K562 (cell line): ENCODE results near the gene TP53I13. TPM values are rescaled to one million over a fixed set of nuclear protein-coding genes. Genes with fewer than 3 reads are reported as not detected.

ENCODE experiments used
- CAMTA2 ChIP-seq: fragments of 250-450 bp; sonication (Bioruptor Pico); conservative IDR thresholded peaks from 2 replicates; pipeline ENCODE4 v1.5.1; 2022
- CC2D1A ChIP-seq: fragments of 450-650 bp; IDR thresholded peaks from 2 replicates; pipeline ENCODE4 v1.6.1; 2017; ENCODE audit warnings: mild to moderate bottlenecking
- CREBBP ChIP-seq: IDR thresholded peaks from one replicate; pipeline ENCODE4 v1.6.1; 2012; ENCODE audit warnings: low read depth, mild to moderate bottlenecking, control low read depth, inconsistent platforms, low read length
- ERF ChIP-seq: fragments of 450-650 bp; formaldehyde crosslinking; IDR thresholded peaks from 2 replicates; pipeline ENCODE4 v1.4.0; 2020; ENCODE audit warnings: mild to moderate bottlenecking, mixed read lengths
- ETV5 ChIP-seq: sonication (generic); formaldehyde crosslinking; IDR thresholded peaks from 2 replicates; pipeline ENCODE4 v1.4.0; 2020; ENCODE audit warnings: low read depth, mild to moderate bottlenecking, missing genetic modification reagents
- FOXK1 ChIP-seq: sonication (generic); formaldehyde crosslinking; IDR thresholded peaks from 2 replicates; pipeline ENCODE4 v1.8.0; 2022; ENCODE audit warnings: missing genetic modification reagents, mild to moderate bottlenecking, borderline replicate concordance
- GTF2E2 ChIP-seq: fragments of 200-800 bp; sonication (Bioruptor generic); IDR thresholded peaks from 2 replicates; pipeline ENCODE4 v1.6.1; 2016; ENCODE audit warnings: missing genetic modification characterization, missing compliant biosample characterization
- HDGF ChIP-seq: fragments of 450-650 bp; IDR thresholded peaks from 2 replicates; pipeline ENCODE4 v1.6.1; 2016
- HLTF ChIP-seq: fragments of 450-650 bp; IDR thresholded peaks from 2 replicates; pipeline ENCODE4 v1.6.1; 2016
- NFE2 ChIP-seq: IDR thresholded peaks from 2 replicates; pipeline ENCODE4 v1.6.1; 2014; ENCODE audit warnings: antibody characterized with exemption, low read depth
- NR1H2 ChIP-seq: sonication (generic); formaldehyde crosslinking; IDR thresholded peaks from 2 replicates; pipeline ENCODE4 v1.4.0; 2020; ENCODE audit warnings: mild to moderate bottlenecking, missing genetic modification reagents
- POLR2G ChIP-seq: fragments of 200-400 bp; formaldehyde crosslinking; IDR thresholded peaks from 2 replicates; pipeline ENCODE4 v1.6.1; 2017; ENCODE audit warnings: low read depth, mild to moderate bottlenecking, antibody characterized with exemption, low read length, moderate library complexity
- PTRF ChIP-seq: fragments of 450-650 bp; IDR thresholded peaks from 2 replicates; pipeline ENCODE4 v1.6.1; 2016; ENCODE audit warnings: mild to moderate bottlenecking, missing genetic modification characterization, missing compliant biosample characterization
- ZBTB1 ChIP-seq: sonication (generic); formaldehyde crosslinking; IDR thresholded peaks from 2 replicates; pipeline ENCODE4 v1.8.1; 2023; ENCODE audit warnings: missing genetic modification reagents, low read depth, mild to moderate bottlenecking, borderline replicate concordance
- ZNF124 ChIP-seq: sonication (generic); formaldehyde crosslinking; IDR thresholded peaks from 2 replicates; pipeline ENCODE4 v1.8.1; 2022; ENCODE audit warnings: missing genetic modification reagents
- polyA plus RNA-seq, 8 experiments: library from polyadenylated mRNA; depleted of rRNA in 4 of 8; stranded (reverse) in 5 of 8; unstranded in 3 of 8; fragments of >200 nt; fragmentation: Nextera tagmentation in 2 of 8; fragmentation: Illumina TruSeq in 1 of 8; extraction: Ambion mirVana in 2 of 8; extraction: Trizol in 1 of 8; gene quantifications; 2 replicates each; pipeline versions ENCODE4 v1.2.1 to v1.2.3, GENCODE V29; 2011 to 2014; ENCODE audit warnings: inconsistent platforms in 1 of 8, missing spikeins in 1 of 8
- total RNA-seq, 7 experiments: library from RNA; depleted of rRNA in 6 of 7; stranded (reverse); fragments of >200 nt in 6 of 7; fragmentation: Illumina TruSeq in 2 of 7; extraction: Trizol in 2 of 7; gene quantifications; 2 replicates each; pipeline versions ENCODE4 v1.2.1 to v1.2.3, GENCODE V29; 2011 to 2021; ENCODE audit warnings: low replicate concordance in 1 of 7
- TF ChIP-seq, protein P1 (sequence below): fragments of 450-650 bp; IDR thresholded peaks from 2 replicates; pipeline ENCODE4 v1.6.1; 2017; ENCODE audit warnings: antibody characterized with exemption
- TF ChIP-seq, protein P2 (sequence below): fragments of 450-650 bp; IDR thresholded peaks from 2 replicates; pipeline ENCODE4 v1.6.1; 2016
- TF ChIP-seq, protein P3 (sequence below), 2 experiments: fragments of 450-650 bp in 1 of 2; sonication (generic) in 1 of 2; formaldehyde crosslinking; conservative IDR thresholded peaks; 2 replicates each; pipeline versions ENCODE4 v1.4.0 to v1.8.1; 2020 to 2022; ENCODE audit warnings: mild to moderate bottlenecking in 1 of 2, missing genetic modification reagents in 1 of 2
- TF ChIP-seq, protein P4 (sequence below): fragments of 250-450 bp; sonication (Bioruptor Pico); IDR thresholded peaks from 2 replicates; pipeline ENCODE4 v1.4.0; 2020; ENCODE audit warnings: borderline replicate concordance
- TF ChIP-seq, protein P5 (sequence below): fragments of 450-650 bp; IDR thresholded peaks from 2 replicates; pipeline ENCODE4 v1.6.1; 2016; ENCODE audit warnings: borderline replicate concordance

Gene TP53I13
- total and polyA plus RNA-seq, 9 of the 15 experiments (the other 6 are each of a cell fraction or from before 2014, with no cell fraction given) = 0.08 to 28.3 (median 9.1) TPM

DNA sequence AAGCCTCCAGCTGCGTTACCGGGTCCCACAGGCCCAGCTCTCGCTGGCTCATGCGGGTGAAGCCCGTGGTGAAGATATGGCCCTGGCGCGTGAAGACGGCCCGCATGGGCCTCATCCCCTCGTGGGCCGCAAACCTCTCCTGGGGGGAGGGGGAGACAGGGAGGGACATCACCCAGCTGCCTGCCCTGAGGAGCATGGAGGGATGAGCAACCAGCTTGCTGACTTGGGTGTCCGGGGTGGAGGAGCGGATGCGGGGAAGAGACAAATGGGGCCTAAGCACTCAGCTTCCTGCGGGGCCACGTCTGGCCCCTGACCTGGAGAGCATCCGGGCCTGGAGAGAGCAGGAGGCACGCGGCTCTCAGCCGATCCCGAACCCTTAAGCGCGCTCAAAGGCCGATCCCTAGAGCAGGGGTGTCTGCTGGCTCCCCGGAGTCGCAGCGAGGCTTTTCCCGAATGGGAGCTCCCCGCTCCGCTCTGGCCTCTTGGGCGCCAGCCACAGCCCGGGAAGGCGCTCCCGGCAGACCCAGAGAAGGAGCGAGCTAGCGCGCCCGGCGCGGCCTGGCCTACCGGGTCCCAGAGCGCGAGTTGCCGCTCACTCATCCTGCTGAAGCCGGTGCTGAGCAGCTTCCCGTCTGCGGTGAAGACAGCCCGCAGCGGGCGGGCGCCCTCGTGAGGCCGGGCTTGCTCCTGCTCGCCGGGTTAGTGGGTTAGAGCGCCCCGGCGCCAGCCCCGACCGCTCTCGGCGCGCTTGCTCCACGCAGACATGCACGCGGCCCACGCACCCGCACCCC lies 49.2 kb downstream of the TP53I13 start (continued):
- TF ChIP-seq PTRF (tag) = no peak
- no peak for TF ChIP-seq ZBTB1 (CRISPR knock-in tag)
- TF ChIP-seq, protein P1, sequence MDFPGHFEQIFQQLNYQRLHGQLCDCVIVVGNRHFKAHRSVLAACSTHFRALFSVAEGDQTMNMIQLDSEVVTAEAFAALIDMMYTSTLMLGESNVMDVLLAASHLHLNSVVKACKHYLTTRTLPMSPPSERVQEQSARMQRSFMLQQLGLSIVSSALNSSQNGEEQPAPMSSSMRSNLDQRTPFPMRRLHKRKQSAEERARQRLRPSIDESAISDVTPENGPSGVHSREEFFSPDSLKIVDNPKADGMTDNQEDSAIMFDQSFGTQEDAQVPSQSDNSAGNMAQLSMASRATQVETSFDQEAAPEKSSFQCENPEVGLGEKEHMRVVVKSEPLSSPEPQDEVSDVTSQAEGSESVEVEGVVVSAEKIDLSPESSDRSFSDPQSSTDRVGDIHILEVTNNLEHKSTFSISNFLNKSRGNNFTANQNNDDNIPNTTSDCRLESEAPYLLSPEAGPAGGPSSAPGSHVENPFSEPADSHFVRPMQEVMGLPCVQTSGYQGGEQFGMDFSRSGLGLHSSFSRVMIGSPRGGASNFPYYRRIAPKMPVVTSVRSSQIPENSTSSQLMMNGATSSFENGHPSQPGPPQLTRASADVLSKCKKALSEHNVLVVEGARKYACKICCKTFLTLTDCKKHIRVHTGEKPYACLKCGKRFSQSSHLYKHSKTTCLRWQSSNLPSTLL = no peak
- TF ChIP-seq CC2D1A = no peak
- peak; percentile 15; the same call in 1 of the 2 replicates for TF ChIP-seq NFE2
- peak; percentile 56; the same call in 1 of the 2 replicates for TF ChIP-seq ETV5
- no peak for TF ChIP-seq GTF2E2
- TF ChIP-seq, protein P2, sequence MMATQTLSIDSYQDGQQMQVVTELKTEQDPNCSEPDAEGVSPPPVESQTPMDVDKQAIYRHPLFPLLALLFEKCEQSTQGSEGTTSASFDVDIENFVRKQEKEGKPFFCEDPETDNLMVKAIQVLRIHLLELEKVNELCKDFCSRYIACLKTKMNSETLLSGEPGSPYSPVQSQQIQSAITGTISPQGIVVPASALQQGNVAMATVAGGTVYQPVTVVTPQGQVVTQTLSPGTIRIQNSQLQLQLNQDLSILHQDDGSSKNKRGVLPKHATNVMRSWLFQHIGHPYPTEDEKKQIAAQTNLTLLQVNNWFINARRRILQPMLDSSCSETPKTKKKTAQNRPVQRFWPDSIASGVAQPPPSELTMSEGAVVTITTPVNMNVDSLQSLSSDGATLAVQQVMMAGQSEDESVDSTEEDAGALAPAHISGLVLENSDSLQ = no peak; the same call in 1 of the 2 replicates
- TF ChIP-seq, protein P3, sequence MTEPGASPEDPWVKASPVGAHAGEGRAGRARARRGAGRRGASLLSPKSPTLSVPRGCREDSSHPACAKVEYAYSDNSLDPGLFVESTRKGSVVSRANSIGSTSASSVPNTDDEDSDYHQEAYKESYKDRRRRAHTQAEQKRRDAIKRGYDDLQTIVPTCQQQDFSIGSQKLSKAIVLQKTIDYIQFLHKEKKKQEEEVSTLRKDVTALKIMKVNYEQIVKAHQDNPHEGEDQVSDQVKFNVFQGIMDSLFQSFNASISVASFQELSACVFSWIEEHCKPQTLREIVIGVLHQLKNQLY (CRISPR knock-in tag; conservative IDR thresholded peaks at IDR 0.05) = no peak
- no peak for TF ChIP-seq CREBBP
- TF ChIP-seq HLTF = no peak
- no peak for TF ChIP-seq ZNF124 (CRISPR knock-in tag)
- peak; percentile 86 for TF ChIP-seq POLR2G
- TF ChIP-seq, protein P4, sequence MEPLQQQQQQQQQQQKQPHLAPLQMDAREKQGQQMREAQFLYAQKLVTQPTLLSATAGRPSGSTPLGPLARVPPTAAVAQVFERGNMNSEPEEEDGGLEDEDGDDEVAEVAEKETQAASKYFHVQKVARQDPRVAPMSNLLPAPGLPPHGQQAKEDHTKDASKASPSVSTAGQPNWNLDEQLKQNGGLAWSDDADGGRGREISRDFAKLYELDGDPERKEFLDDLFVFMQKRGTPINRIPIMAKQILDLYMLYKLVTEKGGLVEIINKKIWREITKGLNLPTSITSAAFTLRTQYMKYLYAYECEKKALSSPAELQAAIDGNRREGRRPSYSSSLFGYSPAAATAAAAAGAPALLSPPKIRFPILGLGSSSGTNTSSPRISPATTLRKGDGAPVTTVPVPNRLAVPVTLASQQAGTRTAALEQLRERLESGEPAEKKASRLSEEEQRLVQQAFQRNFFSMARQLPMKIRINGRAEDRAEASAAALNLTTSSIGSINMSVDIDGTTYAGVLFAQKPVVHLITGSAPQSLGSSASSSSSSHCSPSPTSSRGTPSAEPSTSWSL (CRISPR knock-in tag) = no peak
- TF ChIP-seq CAMTA2 (CRISPR knock-in tag) = no peak
- TF ChIP-seq, protein P5, sequence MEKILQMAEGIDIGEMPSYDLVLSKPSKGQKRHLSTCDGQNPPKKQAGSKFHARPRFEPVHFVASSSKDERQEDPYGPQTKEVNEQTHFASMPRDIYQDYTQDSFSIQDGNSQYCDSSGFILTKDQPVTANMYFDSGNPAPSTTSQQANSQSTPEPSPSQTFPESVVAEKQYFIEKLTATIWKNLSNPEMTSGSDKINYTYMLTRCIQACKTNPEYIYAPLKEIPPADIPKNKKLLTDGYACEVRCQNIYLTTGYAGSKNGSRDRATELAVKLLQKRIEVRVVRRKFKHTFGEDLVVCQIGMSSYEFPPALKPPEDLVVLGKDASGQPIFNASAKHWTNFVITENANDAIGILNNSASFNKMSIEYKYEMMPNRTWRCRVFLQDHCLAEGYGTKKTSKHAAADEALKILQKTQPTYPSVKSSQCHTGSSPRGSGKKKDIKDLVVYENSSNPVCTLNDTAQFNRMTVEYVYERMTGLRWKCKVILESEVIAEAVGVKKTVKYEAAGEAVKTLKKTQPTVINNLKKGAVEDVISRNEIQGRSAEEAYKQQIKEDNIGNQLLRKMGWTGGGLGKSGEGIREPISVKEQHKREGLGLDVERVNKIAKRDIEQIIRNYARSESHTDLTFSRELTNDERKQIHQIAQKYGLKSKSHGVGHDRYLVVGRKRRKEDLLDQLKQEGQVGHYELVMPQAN = no peak
- no peak for TF ChIP-seq FOXK1
- TF ChIP-seq NR1H2 (CRISPR knock-in tag) = no peak
- no peak for TF ChIP-seq HDGF
- TF ChIP-seq ERF (CRISPR knock-in tag) = peak; percentile 26; the same call in 1 of the 2 replicates
